ENCODE results near the gene STAC2. TPM values are rescaled to one million over a fixed set of nuclear protein-coding genes. Genes with fewer than 3 reads are reported as not detected.

Gene STAC2
- total RNA-seq, 1 experiment from 2014 or later, result 1.3 TPM

- no TSS peak for BruUV-seq (replicated peaks)
- Histone ChIP-seq H3K27ac (ENCODE audit: low read depth, low read length, poor library complexity, severe bottlenecking) (no peak overlapping the region), H3K4me1 (ENCODE audit: insufficient read depth, low read length, poor library complexity, severe bottlenecking) (peaks cover 4% of the 10 kb centered on the region), H3K9me3 (ENCODE audit: low read depth, low read length, poor library complexity, severe bottlenecking) (no peaks in the 10 kb centered on the region), H3K36me3 (ENCODE audit: insufficient read depth, low read length, poor library complexity, severe bottlenecking) (no peaks in the 10 kb centered on the region), H3K4me3 (ENCODE audit: low read depth, low read length, poor library complexity, severe bottlenecking) (peak overlapping the region; percentile 46), H3K27me3 (replicated peaks; ENCODE audit: insufficient read depth, low read depth, low read length, poor library complexity) (peaks cover 3% of the 10 kb centered on the region)
- POLR2A ChIA-PET (ENCODE audit: low non-redundant PET), result no interaction called here
- CTCF ChIA-PET, result no interaction called here
- DNase-seq (ENCODE audit: low spot score), result no peak
- TF ChIP-seq CTCF (conservative IDR thresholded peaks at IDR 0.05; ENCODE audit: low read depth, low read length) (no peak), EZH2 (IDR thresholded peaks at IDR 0.05; ENCODE audit: borderline replicate concordance, low read depth, low read length, poor library complexity, severe bottlenecking) (no peak)
- intact Hi-C loops (cut with micrococcal nuclease; ENCODE audit: unreplicated experiment), result no loop called here
These were observed 1.6 kb downstream of the STAC2 start for GRCh38 chr17:39223907-39224777.

GRCh38 chr17:39222866-39223834, 2.6 kb downstream of the STAC2 start:
- intact Hi-C loops (cut with micrococcal nuclease; ENCODE audit: unreplicated experiment), result no loop called here
- Histone ChIP-seq H3K27ac (ENCODE audit: low read depth, low read length, poor library complexity, severe bottlenecking) (no peak overlapping the region), H3K4me1 (ENCODE audit: insufficient read depth, low read length, poor library complexity, severe bottlenecking) (peaks cover 4% of the 10 kb centered on the region), H3K4me3 (ENCODE audit: low read depth, low read length, poor library complexity, severe bottlenecking) (no peak overlapping the region), H3K27me3 (replicated peaks; ENCODE audit: insufficient read depth, low read depth, low read length, poor library complexity) (peaks cover 3% of the 10 kb centered on the region), H3K36me3 (ENCODE audit: insufficient read depth, low read length, poor library complexity, severe bottlenecking) (no peaks in the 10 kb centered on the region), H3K9me3 (ENCODE audit: low read depth, low read length, poor library complexity, severe bottlenecking) (no peaks in the 10 kb centered on the region)
- ChIA-PET CTCF (no interaction called here), POLR2A (ENCODE audit: low non-redundant PET) (no interaction called here)
- DNase-seq (ENCODE audit: low spot score), result no peak
- TF ChIP-seq EZH2 (IDR thresholded peaks at IDR 0.05; ENCODE audit: borderline replicate concordance, low read depth, low read length, poor library complexity, severe bottlenecking) (no peak), CTCF (conservative IDR thresholded peaks at IDR 0.05; ENCODE audit: low read depth, low read length) (no peak)
- BruUV-seq (replicated peaks), result no TSS peak

- Histone ChIP-seq H3K4me3 (ENCODE audit: low read depth, low read length, poor library complexity, severe bottlenecking) (no peak overlapping the region), H3K27me3 (replicated peaks; ENCODE audit: insufficient read depth, low read depth, low read length, poor library complexity) (peaks cover 3% of the 10 kb centered on the region), H3K36me3 (ENCODE audit: insufficient read depth, low read length, poor library complexity, severe bottlenecking) (no peaks in the 10 kb centered on the region), H3K27ac (ENCODE audit: low read depth, low read length, poor library complexity, severe bottlenecking) (no peak overlapping the region), H3K9me3 (ENCODE audit: low read depth, low read length, poor library complexity, severe bottlenecking) (no peaks in the 10 kb centered on the region), H3K4me1 (ENCODE audit: insufficient read depth, low read length, poor library complexity, severe bottlenecking) (peaks cover 4% of the 10 kb centered on the region)
- TF ChIP-seq EZH2 (IDR thresholded peaks at IDR 0.05; ENCODE audit: borderline replicate concordance, low read depth, low read length, poor library complexity, severe bottlenecking), result no peak
- no peak for TF ChIP-seq CTCF (conservative IDR thresholded peaks at IDR 0.05; ENCODE audit: low read depth, low read length)
- DNase-seq (ENCODE audit: low spot score), result no peak
- BruUV-seq (replicated peaks), result no TSS peak
- intact Hi-C loops (cut with micrococcal nuclease; ENCODE audit: unreplicated experiment), result no loop called here
- CTCF ChIA-PET, result no interaction called here
- POLR2A ChIA-PET (ENCODE audit: low non-redundant PET), result no interaction called here
These were observed 3.6 kb downstream of the STAC2 start for GRCh38 chr17:39222151-39222550.
